Endothelial cell (in vitro differentiated cells): ENCODE measurements around the gene DOCK1. TPM values are rescaled to one million over a fixed set of nuclear protein-coding genes. Genes with fewer than 3 reads are reported as not detected.

Source experiments
- DNase-seq: peaks from one replicate; pipeline ENCODE4 v3.0.0; 2021; ENCODE audit warnings: low spot score
- H3K27ac Mint-ChIP-seq: one replicate; pipeline ENCODE4 v1.8.0; 2021; ENCODE audit warnings: mixed read lengths, inconsistent platforms; ENCODE audit not compliant: unreplicated experiment
- H3K27me3 Mint-ChIP-seq: one replicate; pipeline ENCODE4 v1.8.0; 2021; ENCODE audit warnings: mild to moderate bottlenecking, moderate library complexity, mixed read lengths, inconsistent platforms; ENCODE audit not compliant: unreplicated experiment
- H3K36me3 Mint-ChIP-seq: one replicate; pipeline ENCODE4 v1.8.0; 2021; ENCODE audit warnings: mild to moderate bottlenecking, low read depth, mixed read lengths, inconsistent platforms; ENCODE audit not compliant: unreplicated experiment
- H3K4me1 Mint-ChIP-seq: one replicate; pipeline ENCODE4 v1.8.0; 2021; ENCODE audit warnings: mild to moderate bottlenecking, mixed read lengths, inconsistent platforms; ENCODE audit not compliant: unreplicated experiment
- H3K4me3 Mint-ChIP-seq: one replicate; pipeline ENCODE4 v1.8.0; 2021; ENCODE audit warnings: mild to moderate bottlenecking, mixed read lengths, inconsistent platforms; ENCODE audit not compliant: unreplicated experiment
- H3K9me3 Mint-ChIP-seq: one replicate; pipeline ENCODE4 v1.8.0; 2021; ENCODE audit warnings: mixed read lengths, inconsistent platforms; ENCODE audit not compliant: unreplicated experiment
- CTCF ChIP-seq: fragments of 200-600 bp; sonication (generic); IDR thresholded peaks from one replicate; pipeline ENCODE4 v1.5.0; 2021; ENCODE audit warnings: antibody characterized with exemption; ENCODE audit not compliant: unreplicated experiment
- total RNA-seq: library from RNA; stranded (reverse); fragmentation: NEBNext Ultra II Directional; extraction: Animal tissue kit (Norgen Biotek cat#: 25700); gene quantifications from one replicate; pipeline ENCODE4 v1.2.1, GENCODE V29; 2021; ENCODE audit not compliant: unreplicated experiment

DOCK1 gene
- total RNA-seq, 1 donor from 2014 or later = 116 TPM

GRCh38 chr10:126872135-126872534, 33.1 kb upstream of the DOCK1 start:
- no peak for DNase-seq
- TF ChIP-seq CTCF = no peak
- no peak overlapping the region for H3K4me3 Mint-ChIP-seq
- peaks cover 6% of the 10 kb centered on the region for H3K4me1 Mint-ChIP-seq
- no peaks in the 10 kb centered on the region for H3K9me3 Mint-ChIP-seq
- no peaks in the 10 kb centered on the region for H3K36me3 Mint-ChIP-seq
- peaks cover 2% of the 10 kb centered on the region for H3K27me3 Mint-ChIP-seq
- no peak overlapping the region for H3K27ac Mint-ChIP-seq

GRCh38 chr10:126872768-126873167, 32.5 kb upstream of the DOCK1 start:
- Mint-ChIP-seq H3K36me3 (no peaks in the 10 kb centered on the region), H3K4me1 (peaks cover 6% of the 10 kb centered on the region), H3K9me3 (no peaks in the 10 kb centered on the region), H3K27me3 (peaks cover 4% of the 10 kb centered on the region), H3K4me3 (no peak overlapping the region), H3K27ac (no peak overlapping the region)
- TF ChIP-seq CTCF = no peak
- no peak for DNase-seq

GRCh38 chr10:126876456-126876855, 28.8 kb upstream of the DOCK1 start:
- Mint-ChIP-seq H3K27ac (no peak overlapping the region), H3K9me3 (no peaks in the 10 kb centered on the region), H3K4me3 (no peak overlapping the region), H3K36me3 (no peaks in the 10 kb centered on the region), H3K27me3 (peaks cover 4% of the 10 kb centered on the region), H3K4me1 (peaks cover 6% of the 10 kb centered on the region)
- TF ChIP-seq CTCF = no peak
- no peak for DNase-seq

GRCh38 chr10:126877390-126877789, 27.8 kb upstream of the DOCK1 start:
- Mint-ChIP-seq H3K27me3 (peaks cover 4% of the 10 kb centered on the region), H3K36me3 (no peaks in the 10 kb centered on the region), H3K9me3 (no peaks in the 10 kb centered on the region), H3K4me3 (no peak overlapping the region), H3K4me1 (peaks cover 8% of the 10 kb centered on the region), H3K27ac (no peak overlapping the region)
- DNase-seq = no peak
- no peak for TF ChIP-seq CTCF

GRCh38 chr10:126878594-126878993, 26.6 kb upstream of the DOCK1 start:
- TF ChIP-seq CTCF = no peak
- Mint-ChIP-seq H3K4me3 (no peak overlapping the region), H3K27me3 (peaks cover 4% of the 10 kb centered on the region), H3K4me1 (peaks cover 8% of the 10 kb centered on the region), H3K9me3 (no peaks in the 10 kb centered on the region), H3K27ac (no peak overlapping the region), H3K36me3 (no peaks in the 10 kb centered on the region)
- no peak for DNase-seq
